ENCODE data around the gene SMAD7. TPM values are rescaled to one million over a fixed set of nuclear protein-coding genes. Genes with fewer than 3 reads are reported as not detected.

The SMAD7 gene
- total and polyA plus RNA-seq, 2 donors (not counting 1 experiment from before 2014, with no cell fraction given), result 6.1 to 16.3 TPM

DNA sequence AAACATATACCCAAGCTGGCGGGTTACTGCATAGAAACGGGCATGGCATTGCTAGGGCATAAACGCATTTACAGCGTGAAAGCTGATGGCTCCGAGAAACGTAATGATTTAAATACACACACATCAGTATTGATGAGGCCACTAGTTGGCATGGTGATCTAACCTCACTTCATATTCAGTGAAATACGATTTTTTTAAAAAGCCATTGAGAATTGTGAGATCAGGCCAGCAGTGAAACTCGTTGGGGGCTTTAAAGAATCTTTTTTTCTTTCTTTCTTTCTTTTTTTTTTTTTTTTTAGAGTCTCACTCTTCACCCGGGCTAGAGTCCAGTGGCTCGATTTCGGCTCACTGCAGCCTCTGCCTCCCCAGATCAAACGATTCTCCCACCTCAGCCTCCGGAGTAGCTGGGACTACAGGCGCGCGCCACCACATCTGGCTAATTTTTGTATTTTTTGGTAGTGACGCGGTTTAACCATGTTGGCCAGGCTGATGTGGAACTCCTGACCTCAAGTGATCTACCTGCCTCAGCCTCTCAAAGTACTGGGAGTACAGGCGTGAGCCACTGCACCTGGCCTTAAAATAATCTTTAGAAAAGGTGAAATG is 2.4 kb upstream of the SMAD7 start:
- Histone ChIP-seq H3K4me3 (replicated peaks in 1 of 4; ENCODE audit: control extremely low read depth in 1 of 4, insufficient read depth in 1 of 4, low read depth in 3 of 4, low read length in 4 of 4) (peak overlapping the region in 3 of 4 experiments; percentile 57 to 80 (median 70)), H3K4me1 (ENCODE audit: control insufficient read depth, extremely low read depth, insufficient read depth, low read length) (peaks cover 20% of the 10 kb centered on the region), H3K4me2 (ENCODE audit: extremely low read depth, insufficient read depth, low read length) (peak overlapping the region; percentile 30), H3K27me3 (ENCODE audit: control insufficient read depth, insufficient read depth, low read length) (no peaks in the 10 kb centered on the region), H4K20me1 (ENCODE audit: control insufficient read depth, extremely low read depth, insufficient read depth, low read length) (no peaks in the 10 kb centered on the region), H3K9ac (ENCODE audit: insufficient read depth, low read length) (peak overlapping the region; percentile 86), H2AFZ (ENCODE audit: low read length) (no peak overlapping the region), H3K36me3 (ENCODE audit: control insufficient read depth, insufficient read depth, low read length) (no peaks in the 10 kb centered on the region), H3K79me2 (ENCODE audit: control insufficient read depth, insufficient read depth, low read length) (peaks cover 33% of the 10 kb centered on the region), H3K9me3 (ENCODE audit: control insufficient read depth, insufficient read depth, low read depth, low read length) (no peaks in the 10 kb centered on the region), H3K27ac (ENCODE audit: insufficient read depth, low read length) (peak overlapping the region; percentile 94)
- no peak for DNase-seq (ENCODE audit: low read depth in 2 of 2)
- no peak for TF ChIP-seq EZH2 (IDR thresholded peaks at IDR 0.05; ENCODE audit: low read length, missing control alignments)
- TF ChIP-seq, protein P1, sequence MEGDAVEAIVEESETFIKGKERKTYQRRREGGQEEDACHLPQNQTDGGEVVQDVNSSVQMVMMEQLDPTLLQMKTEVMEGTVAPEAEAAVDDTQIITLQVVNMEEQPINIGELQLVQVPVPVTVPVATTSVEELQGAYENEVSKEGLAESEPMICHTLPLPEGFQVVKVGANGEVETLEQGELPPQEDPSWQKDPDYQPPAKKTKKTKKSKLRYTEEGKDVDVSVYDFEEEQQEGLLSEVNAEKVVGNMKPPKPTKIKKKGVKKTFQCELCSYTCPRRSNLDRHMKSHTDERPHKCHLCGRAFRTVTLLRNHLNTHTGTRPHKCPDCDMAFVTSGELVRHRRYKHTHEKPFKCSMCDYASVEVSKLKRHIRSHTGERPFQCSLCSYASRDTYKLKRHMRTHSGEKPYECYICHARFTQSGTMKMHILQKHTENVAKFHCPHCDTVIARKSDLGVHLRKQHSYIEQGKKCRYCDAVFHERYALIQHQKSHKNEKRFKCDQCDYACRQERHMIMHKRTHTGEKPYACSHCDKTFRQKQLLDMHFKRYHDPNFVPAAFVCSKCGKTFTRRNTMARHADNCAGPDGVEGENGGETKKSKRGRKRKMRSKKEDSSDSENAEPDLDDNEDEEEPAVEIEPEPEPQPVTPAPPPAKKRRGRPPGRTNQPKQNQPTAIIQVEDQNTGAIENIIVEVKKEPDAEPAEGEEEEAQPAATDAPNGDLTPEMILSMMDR (conservative IDR thresholded peaks at IDR 0.05 in 1 of 2, IDR thresholded peaks at IDR 0.05 in 1 of 2; ENCODE audit: low read depth in 1 of 2, low read length in 2 of 2), result no peak

DNA sequence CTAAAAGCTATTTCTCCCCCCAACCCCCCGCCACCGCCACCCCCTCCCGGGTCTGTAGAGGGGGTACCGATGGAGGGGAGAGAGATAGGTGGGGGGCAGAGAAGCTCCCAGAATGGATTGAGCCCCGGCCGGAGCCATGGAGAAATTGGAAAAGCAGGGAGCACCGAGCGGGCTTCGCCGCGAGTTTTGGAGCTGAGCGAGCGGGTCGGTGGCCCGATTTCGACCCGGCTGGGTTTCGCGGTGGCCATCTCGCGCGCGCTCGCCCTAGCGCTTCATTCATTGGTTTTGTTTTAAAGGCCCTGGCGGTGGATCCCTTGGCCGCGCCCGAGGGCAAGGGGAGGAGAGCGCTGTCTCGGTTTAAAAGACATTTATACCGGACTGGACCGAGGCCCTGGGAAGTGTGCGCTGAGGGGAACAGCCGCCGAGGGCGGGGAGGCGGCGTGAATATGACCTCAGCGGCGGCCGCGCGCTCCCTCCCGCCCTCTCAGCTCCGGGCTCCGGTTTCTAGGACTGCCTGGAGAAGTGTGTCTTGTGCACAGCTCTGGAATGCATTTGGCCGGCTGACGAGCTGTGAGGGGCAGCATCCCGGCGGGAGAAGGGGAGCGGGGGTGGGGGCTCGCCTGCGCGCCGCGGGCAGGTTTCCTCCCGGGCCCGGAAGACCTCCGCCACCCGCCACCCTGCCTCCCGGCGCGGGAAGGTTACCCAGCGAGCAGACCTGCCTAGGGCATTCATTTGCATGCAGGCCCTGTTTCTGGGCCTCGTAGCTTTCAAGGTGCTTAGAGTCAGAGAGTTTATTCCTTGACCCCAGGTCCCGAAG is 1.7 kb upstream of the SMAD7 start:
- H3K4me3 ChIP-seq (replicated peaks in 1 of 4; ENCODE audit: control extremely low read depth in 1 of 4, insufficient read depth in 1 of 4, low read depth in 3 of 4, low read length in 4 of 4), result peak overlapping the region; percentile 54 to 80 (median 64)
- peak overlapping the region; percentile 86 for H3K9ac ChIP-seq (ENCODE audit: insufficient read depth, low read length)
- no peaks in the 10 kb centered on the region for H3K9me3 ChIP-seq (ENCODE audit: control insufficient read depth, insufficient read depth, low read depth, low read length)
- H3K79me2 ChIP-seq (ENCODE audit: control insufficient read depth, insufficient read depth, low read length), result peaks cover 40% of the 10 kb centered on the region
- H3K27ac ChIP-seq (ENCODE audit: insufficient read depth, low read length), result peak overlapping the region; percentile 94
- DNase-seq (ENCODE audit: low read depth in 2 of 2), result peak; percentile 82 to 92
- H3K27me3 ChIP-seq (ENCODE audit: control insufficient read depth, insufficient read depth, low read length), result no peaks in the 10 kb centered on the region
- no peaks in the 10 kb centered on the region for H3K36me3 ChIP-seq (ENCODE audit: control insufficient read depth, insufficient read depth, low read length)
- H2AFZ ChIP-seq (ENCODE audit: low read length), result peak overlapping the region; percentile 19
- TF ChIP-seq, protein P1 (conservative IDR thresholded peaks at IDR 0.05 in 1 of 2, IDR thresholded peaks at IDR 0.05 in 1 of 2; ENCODE audit: low read depth in 1 of 2, low read length in 2 of 2), result no peak
- TF ChIP-seq EZH2 (IDR thresholded peaks at IDR 0.05; ENCODE audit: low read length, missing control alignments), result no peak
- peaks cover 20% of the 10 kb centered on the region for H3K4me1 ChIP-seq (ENCODE audit: control insufficient read depth, extremely low read depth, insufficient read depth, low read length)
- peak overlapping the region; percentile 30 for H3K4me2 ChIP-seq (ENCODE audit: extremely low read depth, insufficient read depth, low read length)
- H4K20me1 ChIP-seq (ENCODE audit: control insufficient read depth, extremely low read depth, insufficient read depth, low read length), result no peaks in the 10 kb centered on the region

DNA sequence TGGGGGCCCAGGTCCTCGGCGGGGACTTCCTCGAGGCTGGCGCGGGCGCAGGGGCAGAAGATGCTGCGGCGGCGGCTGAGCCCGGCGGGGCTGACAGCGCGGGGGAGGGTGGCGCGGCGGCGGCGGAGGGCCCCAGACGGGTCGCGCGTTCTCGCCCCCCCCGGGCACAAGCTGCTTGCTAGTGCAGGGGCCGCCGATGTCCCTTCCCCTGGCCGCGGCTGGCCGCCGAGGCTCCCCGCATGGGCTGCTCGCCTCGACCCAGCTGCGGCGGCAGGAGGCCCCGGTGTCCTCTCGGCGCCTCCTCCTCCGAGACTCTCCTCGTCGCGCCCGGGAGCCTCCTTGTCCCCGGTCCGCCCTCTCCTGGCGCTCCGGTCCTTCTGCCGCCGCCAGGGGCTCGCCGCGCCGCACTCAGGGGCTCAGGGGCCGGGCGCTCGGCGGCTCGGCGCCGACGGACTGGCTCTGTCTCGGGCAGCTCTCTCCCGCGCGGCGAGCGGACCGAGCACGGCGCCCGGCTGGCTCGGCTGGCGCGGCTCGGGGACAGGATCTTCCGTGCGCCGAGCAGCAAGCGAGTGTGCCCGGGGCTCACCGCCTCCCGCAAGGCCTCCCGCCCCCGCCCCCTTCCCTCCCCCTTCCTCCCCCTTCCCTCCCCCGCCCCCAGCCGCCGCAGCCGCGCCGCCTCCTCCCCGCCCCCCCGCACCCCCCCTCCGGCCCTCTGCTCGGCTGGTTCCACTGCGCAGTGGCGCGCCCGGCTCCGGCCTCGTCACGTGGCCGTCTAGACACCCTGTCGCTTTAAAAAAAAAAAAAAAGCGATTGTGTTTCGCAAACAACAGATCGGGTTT is 902 bp upstream of the SMAD7 start:
- Histone ChIP-seq H3K79me2 (ENCODE audit: control insufficient read depth, insufficient read depth, low read length) (peaks cover 48% of the 10 kb centered on the region), H3K4me3 (replicated peaks in 1 of 4; ENCODE audit: control extremely low read depth in 1 of 4, insufficient read depth in 1 of 4, low read depth in 3 of 4, low read length in 4 of 4) (peak overlapping the region; percentile 64 to 96 (median 80)), H4K20me1 (ENCODE audit: control insufficient read depth, extremely low read depth, insufficient read depth, low read length) (no peaks in the 10 kb centered on the region), H3K27ac (ENCODE audit: insufficient read depth, low read length) (peak overlapping the region; percentile 94), H3K4me2 (ENCODE audit: extremely low read depth, insufficient read depth, low read length) (peak overlapping the region; percentile 82), H3K4me1 (ENCODE audit: control insufficient read depth, extremely low read depth, insufficient read depth, low read length) (peaks cover 20% of the 10 kb centered on the region), H3K27me3 (ENCODE audit: control insufficient read depth, insufficient read depth, low read length) (no peaks in the 10 kb centered on the region), H2AFZ (ENCODE audit: low read length) (no peak overlapping the region), H3K9me3 (ENCODE audit: control insufficient read depth, insufficient read depth, low read depth, low read length) (no peaks in the 10 kb centered on the region), H3K9ac (ENCODE audit: insufficient read depth, low read length) (peak overlapping the region; percentile 89), H3K36me3 (ENCODE audit: control insufficient read depth, insufficient read depth, low read length) (no peaks in the 10 kb centered on the region)
- TF ChIP-seq, protein P1 (conservative IDR thresholded peaks at IDR 0.05 in 1 of 2, IDR thresholded peaks at IDR 0.05 in 1 of 2; ENCODE audit: low read depth in 1 of 2, low read length in 2 of 2), result no peak
- TF ChIP-seq EZH2 (IDR thresholded peaks at IDR 0.05; ENCODE audit: low read length, missing control alignments), result no peak
- DNase-seq (ENCODE audit: low read depth in 2 of 2), result peak; percentile 89 to 91

All from fibroblast of lung (primary cell).